Tibial nerve (tissue), 4 donors: ENCODE data around the gene SLC52A3. TPM values are rescaled to one million over a fixed set of nuclear protein-coding genes. Genes with fewer than 3 reads are reported as not detected.

ENCODE experiments used
- DNase-seq, 2 donors: peaks; one replicate each; pipeline ENCODE4 v3.0.0-alpha.2; 2019; ENCODE audit warnings: low spot score in 2 of 2
- H3K27ac ChIP-seq, 4 donors: fragments of 200-600 bp; sonication (generic) in 3 of 4; one replicate each; pipeline ENCODE4 v1.5.1; 2017 to 2019; ENCODE audit warnings: mild to moderate bottlenecking in 1 of 4
- H3K27me3 ChIP-seq, 2 donors: fragments of 200-600 bp; sonication (generic) in 1 of 2; one replicate each; pipeline versions ENCODE4 v1.5.1 to v1.6.0; 2017 to 2019
- H3K36me3 ChIP-seq, 3 donors: fragments of 200-600 bp; sonication (generic); one replicate each; pipeline ENCODE4 v1.5.1; 2018 to 2019
- H3K4me1 ChIP-seq, 4 donors: fragments of 200-600 bp; sonication (generic) in 3 of 4; one replicate each; pipeline ENCODE4 v1.5.1; 2017 to 2019
- H3K4me3 ChIP-seq, 4 donors: fragments of 200-600 bp; sonication (generic) in 3 of 4; one replicate each; pipeline ENCODE4 v1.5.1; 2017 to 2019; ENCODE audit warnings: mild to moderate bottlenecking in 1 of 4, moderate library complexity in 1 of 4
- H3K9me3 ChIP-seq, 4 donors: fragments of 200-600 bp; sonication (generic) in 3 of 4; one replicate each; pipeline ENCODE4 v1.5.1; 2017 to 2019
- EP300 ChIP-seq, 2 donors: sonication (generic); formaldehyde crosslinking; IDR thresholded peaks; one replicate each; pipeline ENCODE4 v1.6.1; 2017; ENCODE audit warnings: antibody characterized with exemption in 2 of 2, mild to moderate bottlenecking in 1 of 2
- POLR2A ChIP-seq, 2 donors: fragments of 450-650 bp; IDR thresholded peaks; one replicate each; pipeline ENCODE4 v1.6.1; 2017; ENCODE audit warnings: antibody characterized with exemption in 2 of 2, mild to moderate bottlenecking in 2 of 2, moderate library complexity in 2 of 2
- WGBS, 2 donors: methylation state at CpG; one replicate each; pipeline ENCODE4 v1.1.5; 2018; 5-methylcytosine and 5-hydroxymethylcytosine counted together
- total RNA-seq, 4 donors: library from RNA; depleted of rRNA; stranded (reverse); fragments of >200 nt; gene quantifications; one replicate each; pipeline ENCODE4 v1.1.0, GENCODE V29; 2016
- TF ChIP-seq, protein P1 (sequence below), 5 experiments: fragments of 200-600 bp in 3 of 5; fragments of 450-650 bp in 2 of 5; sonication (generic) in 3 of 5; IDR thresholded peaks; one replicate each; pipeline ENCODE4 v1.5.1; 2016 to 2019; ENCODE audit warnings: antibody characterized with exemption in 5 of 5, mild to moderate bottlenecking in 3 of 5, moderate library complexity in 2 of 5

Gene SLC52A3
- total RNA-seq, 4 donors from 2014 or later = 0.42 to 13.2 (median 2.4) TPM

DNA sequence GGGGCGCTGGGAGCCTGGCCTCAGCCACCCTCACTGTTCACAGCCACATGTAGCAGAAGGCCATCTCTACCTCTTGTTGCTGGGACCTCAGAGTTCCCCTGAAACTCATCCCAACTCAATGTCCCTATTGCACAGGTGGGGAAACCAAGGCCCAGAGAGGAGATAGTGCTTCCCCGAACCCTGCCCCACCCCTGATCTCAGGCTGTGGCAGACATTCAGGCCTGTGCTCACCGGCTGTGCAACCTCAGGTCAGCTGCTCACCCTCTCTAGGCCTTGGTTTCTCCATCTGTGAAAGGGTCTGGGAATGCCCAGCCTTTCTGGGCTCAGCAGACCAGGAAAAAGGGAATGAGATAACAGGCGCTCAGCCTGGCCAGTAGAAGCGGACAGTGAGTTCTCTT lies 6.4 kb upstream of the SLC52A3 start:
- H3K27ac ChIP-seq = peak overlapping the region in 1 of 4 donors; percentile 19
- H3K4me1 ChIP-seq = no peaks in the 10 kb centered on the region
- TF ChIP-seq POLR2A (IDR thresholded peaks at IDR 0.05) = no peak
- TF ChIP-seq EP300 (IDR thresholded peaks at IDR 0.05) = no peak
- TF ChIP-seq, protein P1, sequence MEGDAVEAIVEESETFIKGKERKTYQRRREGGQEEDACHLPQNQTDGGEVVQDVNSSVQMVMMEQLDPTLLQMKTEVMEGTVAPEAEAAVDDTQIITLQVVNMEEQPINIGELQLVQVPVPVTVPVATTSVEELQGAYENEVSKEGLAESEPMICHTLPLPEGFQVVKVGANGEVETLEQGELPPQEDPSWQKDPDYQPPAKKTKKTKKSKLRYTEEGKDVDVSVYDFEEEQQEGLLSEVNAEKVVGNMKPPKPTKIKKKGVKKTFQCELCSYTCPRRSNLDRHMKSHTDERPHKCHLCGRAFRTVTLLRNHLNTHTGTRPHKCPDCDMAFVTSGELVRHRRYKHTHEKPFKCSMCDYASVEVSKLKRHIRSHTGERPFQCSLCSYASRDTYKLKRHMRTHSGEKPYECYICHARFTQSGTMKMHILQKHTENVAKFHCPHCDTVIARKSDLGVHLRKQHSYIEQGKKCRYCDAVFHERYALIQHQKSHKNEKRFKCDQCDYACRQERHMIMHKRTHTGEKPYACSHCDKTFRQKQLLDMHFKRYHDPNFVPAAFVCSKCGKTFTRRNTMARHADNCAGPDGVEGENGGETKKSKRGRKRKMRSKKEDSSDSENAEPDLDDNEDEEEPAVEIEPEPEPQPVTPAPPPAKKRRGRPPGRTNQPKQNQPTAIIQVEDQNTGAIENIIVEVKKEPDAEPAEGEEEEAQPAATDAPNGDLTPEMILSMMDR (IDR thresholded peaks at IDR 0.05) = no peak
- H3K36me3 ChIP-seq = no peaks in the 10 kb centered on the region
- DNase-seq = no peak
- peaks cover 0 to 6% (median 0%) of the 10 kb centered on the region in 4 donors for H3K9me3 ChIP-seq
- WGBS, 2 donors = 73 to 76% methylated on average over 4 to 5 of the region's 5 CpGs
- H3K27me3 ChIP-seq = peaks cover 0 to 6% of the 10 kb centered on the region in 2 donors
- no peak overlapping the region for H3K4me3 ChIP-seq

DNA sequence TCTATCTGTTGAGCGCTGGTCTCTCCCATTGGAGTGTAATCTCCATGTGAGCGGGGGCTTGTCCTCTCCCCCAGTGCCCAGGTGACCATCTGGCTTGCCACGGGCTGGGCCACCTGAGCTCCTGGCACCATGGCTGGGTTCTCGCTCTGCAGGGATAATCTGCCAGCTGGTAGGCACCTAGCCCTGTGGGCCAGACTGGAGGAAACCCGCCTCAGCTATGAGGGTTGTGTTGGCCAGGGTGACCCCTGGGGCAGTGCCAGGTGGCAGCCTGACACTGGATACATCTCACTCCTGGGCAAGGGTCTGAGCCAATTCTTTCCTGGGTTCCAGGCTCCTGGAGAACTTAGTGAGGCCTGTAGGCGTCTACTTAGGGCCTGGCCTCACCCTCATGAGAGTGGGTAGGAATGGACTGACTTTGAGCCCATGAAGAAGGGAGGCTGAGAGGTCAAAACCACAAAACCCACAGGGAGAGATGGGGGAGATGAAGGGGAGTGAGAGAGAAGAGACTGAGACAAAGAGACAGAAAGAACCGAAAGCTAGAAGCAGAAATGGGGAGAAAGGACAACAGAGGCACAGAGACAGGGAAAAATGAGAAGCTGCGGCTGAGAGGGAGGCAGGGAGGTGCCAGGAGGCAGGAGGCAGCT lies 5.8 kb upstream of the SLC52A3 start:
- no peaks in the 10 kb centered on the region for H3K4me1 ChIP-seq
- DNase-seq = no peak

GRCh38 chr20:772806-773205 lies 4.5 kb upstream of the SLC52A3 start:
- H3K9me3 ChIP-seq = peaks cover 0 to 6% (median 0%) of the 10 kb centered on the region in 4 donors

More for the DNA sequence above, 5.8 kb upstream of the SLC52A3 start:
- TF ChIP-seq EP300 (IDR thresholded peaks at IDR 0.05) = no peak
- TF ChIP-seq POLR2A (IDR thresholded peaks at IDR 0.05) = no peak
- TF ChIP-seq, protein P1 (IDR thresholded peaks at IDR 0.05) = no peak
- Histone ChIP-seq H3K9me3 (peaks cover 0 to 6% (median 0%) of the 10 kb centered on the region in 4 donors), H3K27ac (peak overlapping the region in 1 of 4 donors; percentile 23), H3K36me3 (no peaks in the 10 kb centered on the region), H3K27me3 (peaks cover 0 to 6% of the 10 kb centered on the region in 2 donors), H3K4me3 (no peak overlapping the region)
- 82 to 86% methylated on average over 8 of the region's 8 CpGs for WGBS, 2 donors

GRCh38 chr20:771741-772464 lies 3.6 kb upstream of the SLC52A3 start:
- Histone ChIP-seq H3K36me3 (no peaks in the 10 kb centered on the region), H3K9me3 (peaks cover 0 to 6% (median 0%) of the 10 kb centered on the region in 4 donors), H3K27me3 (peaks cover 0 to 6% of the 10 kb centered on the region in 2 donors), H3K4me1 (no peaks in the 10 kb centered on the region), H3K4me3 (no peak overlapping the region), H3K27ac (no peak overlapping the region)
- no peak for DNase-seq
- WGBS, 2 donors = 60% methylated on average over 9 of the region's 9 CpGs
- TF ChIP-seq, protein P1 (IDR thresholded peaks at IDR 0.05) = no peak
- no peak for TF ChIP-seq EP300 (IDR thresholded peaks at IDR 0.05)
- TF ChIP-seq POLR2A (IDR thresholded peaks at IDR 0.05) = no peak

More at GRCh38 chr20:772806-773205, 4.5 kb upstream of the SLC52A3 start:
- 68% methylated on average over 9 of the region's 9 CpGs for WGBS, 2 donors
- Histone ChIP-seq H3K4me1 (no peaks in the 10 kb centered on the region), H3K27me3 (peaks cover 0 to 6% of the 10 kb centered on the region in 2 donors), H3K36me3 (no peaks in the 10 kb centered on the region), H3K4me3 (no peak overlapping the region), H3K27ac (no peak overlapping the region)
- DNase-seq = no peak
- no peak for TF ChIP-seq EP300 (IDR thresholded peaks at IDR 0.05)
- TF ChIP-seq POLR2A (IDR thresholded peaks at IDR 0.05) = no peak
- TF ChIP-seq, protein P1 (IDR thresholded peaks at IDR 0.05) = no peak

GRCh38 chr20:770691-771090 lies 2.4 kb upstream of the SLC52A3 start:
- peaks cover 0 to 6% (median 0%) of the 10 kb centered on the region in 4 donors for H3K9me3 ChIP-seq
- H3K27me3 ChIP-seq = peaks cover 0 to 6% of the 10 kb centered on the region in 2 donors
- TF ChIP-seq EP300 (IDR thresholded peaks at IDR 0.05) (no peak), POLR2A (IDR thresholded peaks at IDR 0.05) (no peak)
- TF ChIP-seq, protein P1 (IDR thresholded peaks at IDR 0.05) = no peak
- no peaks in the 10 kb centered on the region for H3K36me3 ChIP-seq
- H3K4me1 ChIP-seq = no peaks in the 10 kb centered on the region
- 93 to 94% methylated on average over 2 of the region's 2 CpGs for WGBS, 2 donors
- H3K4me3 ChIP-seq = no peak overlapping the region
- no peak overlapping the region for H3K27ac ChIP-seq
- no peak for DNase-seq
